Thoracic aorta (tissue), 2 donors: ENCODE results near the gene SLC41A2. TPM values are rescaled to one million over a fixed set of nuclear protein-coding genes. Genes with fewer than 3 reads are reported as not detected.
A peak's percentile ranks its signal among the peaks of the same experiment; 100 is the strongest.

Experiments used
- ATAC-seq: fragments of 150-250 bp; one replicate; pipeline ENCODE4 v1.8.0; 2017; ENCODE audit warnings: low read depth; ENCODE audit not compliant: insufficient number of reproducible peaks, low FRiP score
- DNase-seq: peaks from one replicate; pipeline ENCODE4 v3.0.0-alpha.2; 2020; ENCODE audit warnings: low spot score
- H3K27ac ChIP-seq, 2 donors: fragments of 200-600 bp; sonication (generic); 1 replicate in 1 of 2; 2 replicates in 1 of 2; pipeline ENCODE4 v1.5.1; 2016; ENCODE audit warnings: mild to moderate bottlenecking in 2 of 2, moderate library complexity in 2 of 2
- H3K27me3 ChIP-seq: fragments of 200-600 bp; sonication (generic); replicated peaks from 2 replicates; pipeline ENCODE4 v1.6.0; 2016; ENCODE audit warnings: mild to moderate bottlenecking; ENCODE audit not compliant: insufficient read depth
- H3K36me3 ChIP-seq: fragments of 200-600 bp; sonication (generic); one replicate; pipeline ENCODE4 v1.5.1; 2016
- H3K4me1 ChIP-seq, 2 donors: fragments of 200-600 bp; sonication (generic); 1 replicate in 1 of 2; 2 replicates in 1 of 2; pipeline versions ENCODE4 v1.5.1 to v1.6.0; 2016; ENCODE audit warnings: low read depth in 2 of 2, mild to moderate bottlenecking in 1 of 2; ENCODE audit not compliant: control insufficient read depth in 1 of 2
- H3K4me3 ChIP-seq: fragments of 200-600 bp; sonication (generic); 2 replicates; pipeline ENCODE4 v1.5.1; 2016; ENCODE audit warnings: mild to moderate bottlenecking
- H3K9me3 ChIP-seq: fragments of 200-600 bp; sonication (generic); 2 replicates; pipeline ENCODE4 v1.5.1; 2016
- total RNA-seq, 2 donors: library from RNA; depleted of rRNA; stranded (reverse); fragments of >200 nt; gene quantifications; one replicate each; pipeline versions ENCODE4 v1.1.0 to v1.2.3, GENCODE V29; 2016
- TF ChIP-seq, protein P1 (sequence below): fragments of 200-600 bp; sonication (generic); IDR thresholded peaks from one replicate; pipeline ENCODE4 v1.5.1; 2019; ENCODE audit warnings: antibody characterized with exemption

SLC41A2 gene
- total RNA-seq, 2 donors from 2014 or later: 67.1 to 165 TPM

DNA sequence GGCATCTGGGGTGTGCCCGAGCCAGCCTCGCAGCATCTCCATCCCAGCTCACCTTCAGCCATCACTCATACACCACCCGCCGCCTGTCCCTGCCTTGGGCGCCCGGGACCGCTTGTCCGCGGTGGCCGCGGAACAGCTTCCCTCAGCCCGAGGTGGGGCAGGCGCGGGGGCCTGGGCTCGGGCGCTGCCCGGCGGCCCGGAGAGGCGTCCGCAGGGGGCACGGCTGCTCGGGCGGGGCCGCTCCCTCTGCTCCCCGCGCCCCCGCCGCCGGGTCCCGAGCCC lies 430 bp downstream of the SLC41A2 start:
- TF ChIP-seq, protein P1, sequence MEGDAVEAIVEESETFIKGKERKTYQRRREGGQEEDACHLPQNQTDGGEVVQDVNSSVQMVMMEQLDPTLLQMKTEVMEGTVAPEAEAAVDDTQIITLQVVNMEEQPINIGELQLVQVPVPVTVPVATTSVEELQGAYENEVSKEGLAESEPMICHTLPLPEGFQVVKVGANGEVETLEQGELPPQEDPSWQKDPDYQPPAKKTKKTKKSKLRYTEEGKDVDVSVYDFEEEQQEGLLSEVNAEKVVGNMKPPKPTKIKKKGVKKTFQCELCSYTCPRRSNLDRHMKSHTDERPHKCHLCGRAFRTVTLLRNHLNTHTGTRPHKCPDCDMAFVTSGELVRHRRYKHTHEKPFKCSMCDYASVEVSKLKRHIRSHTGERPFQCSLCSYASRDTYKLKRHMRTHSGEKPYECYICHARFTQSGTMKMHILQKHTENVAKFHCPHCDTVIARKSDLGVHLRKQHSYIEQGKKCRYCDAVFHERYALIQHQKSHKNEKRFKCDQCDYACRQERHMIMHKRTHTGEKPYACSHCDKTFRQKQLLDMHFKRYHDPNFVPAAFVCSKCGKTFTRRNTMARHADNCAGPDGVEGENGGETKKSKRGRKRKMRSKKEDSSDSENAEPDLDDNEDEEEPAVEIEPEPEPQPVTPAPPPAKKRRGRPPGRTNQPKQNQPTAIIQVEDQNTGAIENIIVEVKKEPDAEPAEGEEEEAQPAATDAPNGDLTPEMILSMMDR: no peak
- Histone ChIP-seq H3K9me3 (no peaks in the 10 kb centered on the region), H3K27ac (peak overlapping the region; percentile 90 to 92), H3K27me3 (no peaks in the 10 kb centered on the region), H3K4me1 (peaks cover 11 to 51% of the 10 kb centered on the region in 2 donors), H3K36me3 (no peaks in the 10 kb centered on the region), H3K4me3 (peak overlapping the region; percentile 86)
- no peak for DNase-seq
- ATAC-seq: no peak

DNA sequence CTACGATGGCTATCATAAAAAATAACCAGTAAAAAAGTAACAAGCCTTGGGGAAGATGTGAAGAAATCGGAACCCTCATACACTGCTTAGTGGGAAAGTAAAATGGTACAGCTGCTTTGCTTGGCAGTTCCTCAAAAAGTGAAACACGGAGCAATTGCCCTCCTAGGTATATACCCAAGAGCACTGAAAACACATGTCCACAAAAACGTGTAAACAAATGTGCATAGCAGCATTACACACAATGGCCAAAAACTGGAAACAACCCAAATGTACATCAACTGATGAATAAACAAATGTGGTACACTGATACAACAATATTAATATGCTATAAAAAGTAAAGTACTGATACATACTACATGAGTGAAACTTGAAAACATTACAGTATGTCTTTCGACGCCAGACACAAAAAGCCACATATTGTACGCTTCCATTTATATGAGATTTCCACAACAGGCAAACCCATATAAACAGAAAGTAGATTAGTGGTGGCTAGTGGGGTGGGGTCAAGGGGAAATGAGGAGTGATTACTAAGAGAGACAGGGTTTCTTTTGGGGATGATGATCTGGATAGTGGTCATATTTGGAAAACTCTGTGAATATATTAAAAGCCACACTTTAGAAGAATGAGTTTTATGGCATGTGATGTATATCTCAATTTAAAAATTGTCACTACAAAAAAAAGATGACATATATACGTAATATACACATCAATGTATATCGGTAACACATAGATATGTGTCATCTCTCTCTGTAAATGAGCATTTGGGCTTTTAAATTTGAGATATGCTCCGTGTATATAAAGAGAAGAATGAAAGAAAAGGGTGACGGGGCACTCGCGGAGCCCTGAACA lies 996 bp downstream of the SLC41A2 start:
- H3K9me3 ChIP-seq: no peaks in the 10 kb centered on the region
- H3K4me3 ChIP-seq: peak overlapping the region; percentile 86
- peak overlapping the region; percentile 90 to 92 for H3K27ac ChIP-seq
- TF ChIP-seq, protein P1: no peak
- H3K36me3 ChIP-seq: no peaks in the 10 kb centered on the region
- no peak for ATAC-seq
- no peaks in the 10 kb centered on the region for H3K27me3 ChIP-seq
- H3K4me1 ChIP-seq: peaks cover 17 to 56% of the 10 kb centered on the region in 2 donors
- DNase-seq: no peak

DNA sequence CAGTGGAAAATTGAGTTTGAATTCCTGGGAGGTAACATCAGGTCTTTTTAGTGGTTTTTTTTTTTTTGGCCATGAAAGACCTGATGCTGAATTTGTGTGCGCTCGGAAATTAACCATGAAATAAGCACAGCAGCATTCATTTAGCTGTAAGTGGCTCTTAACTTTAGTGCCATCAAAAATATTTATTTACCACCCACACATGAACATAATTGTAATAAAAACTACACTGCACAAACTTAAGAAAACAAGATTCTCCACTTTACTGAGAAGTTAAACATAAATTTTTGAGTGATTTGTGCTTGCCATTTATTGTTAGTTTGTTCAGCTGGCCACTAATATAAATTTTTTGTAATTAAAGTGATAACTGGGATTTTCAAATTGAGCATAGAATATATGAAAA lies 2.4 kb downstream of the SLC41A2 start:
- ATAC-seq (no peak), DNase-seq (no peak)
- Histone ChIP-seq H3K27ac (peak overlapping the region; percentile 92), H3K36me3 (no peaks in the 10 kb centered on the region), H3K27me3 (no peaks in the 10 kb centered on the region), H3K9me3 (no peaks in the 10 kb centered on the region), H3K4me1 (peaks cover 17 to 68% of the 10 kb centered on the region in 2 donors), H3K4me3 (peak overlapping the region; percentile 86)
- TF ChIP-seq, protein P1: no peak

DNA sequence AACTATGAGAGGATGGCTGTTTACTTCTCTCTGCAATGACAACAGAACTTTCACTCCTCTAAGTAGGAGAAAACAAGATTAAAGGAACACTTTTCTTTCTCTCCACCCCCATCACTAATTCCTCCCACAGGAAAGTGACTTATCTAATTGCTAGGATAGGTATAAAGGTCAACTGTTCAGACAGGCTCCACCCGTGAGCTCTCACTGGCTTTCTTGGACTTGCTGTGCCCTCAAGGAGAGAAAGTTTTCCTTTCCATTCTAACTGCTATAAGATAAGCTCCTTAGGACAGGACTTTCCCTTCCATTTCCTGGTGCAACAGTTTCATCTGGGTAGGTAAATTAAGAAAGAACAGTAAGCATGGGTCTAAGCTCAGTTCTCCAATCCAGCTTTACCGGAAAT lies 4.8 kb downstream of the SLC41A2 start:
- Histone ChIP-seq H3K36me3 (no peaks in the 10 kb centered on the region), H3K27me3 (no peaks in the 10 kb centered on the region), H3K27ac (peak overlapping the region; percentile 64 to 92), H3K4me1 (peaks cover 19 to 62% of the 10 kb centered on the region in 2 donors), H3K4me3 (peak overlapping the region; percentile 57), H3K9me3 (no peaks in the 10 kb centered on the region)
- DNase-seq (no peak), ATAC-seq (no peak)
- TF ChIP-seq, protein P1: no peak

DNA sequence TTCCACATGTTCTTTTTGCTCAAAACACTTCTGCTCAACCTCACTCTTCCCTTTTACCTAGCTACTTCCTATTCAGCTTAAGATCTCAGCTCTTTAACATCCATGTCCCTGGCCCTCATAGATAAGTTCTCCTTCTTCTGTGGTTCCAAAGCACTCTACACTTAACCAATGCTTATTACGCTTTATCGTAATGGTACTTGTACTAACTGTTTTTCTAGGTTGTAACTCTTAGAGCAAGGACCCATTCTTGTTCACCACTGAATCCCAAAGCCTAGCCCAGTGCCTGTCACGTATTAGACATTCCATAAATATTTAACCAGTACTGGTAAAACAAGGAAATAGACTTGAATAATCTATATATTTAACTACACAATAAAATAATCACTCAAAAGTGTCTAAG lies 5.3 kb downstream of the SLC41A2 start:
- TF ChIP-seq, protein P1: no peak
- H3K4me3 ChIP-seq: peak overlapping the region; percentile 57
- H3K27ac ChIP-seq: peak overlapping the region; percentile 64 to 92
- H3K4me1 ChIP-seq: peaks cover 22 to 66% of the 10 kb centered on the region in 2 donors
- no peaks in the 10 kb centered on the region for H3K27me3 ChIP-seq
- no peaks in the 10 kb centered on the region for H3K9me3 ChIP-seq
- no peak for DNase-seq
- ATAC-seq: no peak
- no peaks in the 10 kb centered on the region for H3K36me3 ChIP-seq
